ENCODE results near the gene THOC2. TPM values are rescaled to one million over a fixed set of nuclear protein-coding genes. Genes with fewer than 3 reads are reported as not detected.
"Not testable (repeated sequence)": the region's sequence is repeated elsewhere in the genome, so short reads cannot be mapped to it uniquely, and the experiment has no call there.

Gene THOC2
- total RNA-seq, 1 donor from 2014 or later: 101 TPM

GRCh38 chrX:123753656-123754350, 21.0 kb upstream of the THOC2 start:
- no peaks in the 10 kb centered on the region for H3K4me1 Mint-ChIP-seq (ENCODE audit: low read depth)
- H3K4me3 Mint-ChIP-seq (ENCODE audit: low read depth): no peak overlapping the region
- no peaks in the 10 kb centered on the region for H3K36me3 Mint-ChIP-seq (ENCODE audit: low read depth)
- H3K27me3 Mint-ChIP-seq (ENCODE audit: low read depth): peaks cover 2% of the 10 kb centered on the region
- H3K27ac Mint-ChIP-seq: no peak overlapping the region
- H3K9me3 Mint-ChIP-seq: no peaks in the 10 kb centered on the region
- DNase-seq (ENCODE audit: low spot score): no peak
- intact Hi-C loops (cut with micrococcal nuclease): no loop called here

GRCh38 chrX:123749643-123750042, 16.8 kb upstream of the THOC2 start:
- H3K27ac Mint-ChIP-seq: no peak overlapping the region
- intact Hi-C loops (cut with micrococcal nuclease): no loop called here
- H3K27me3 Mint-ChIP-seq (ENCODE audit: low read depth): no peaks in the 10 kb centered on the region
- H3K4me1 Mint-ChIP-seq (ENCODE audit: low read depth): no peaks in the 10 kb centered on the region
- no peaks in the 10 kb centered on the region for H3K9me3 Mint-ChIP-seq
- DNase-seq (ENCODE audit: low spot score): no peak
- no peaks in the 10 kb centered on the region for H3K36me3 Mint-ChIP-seq (ENCODE audit: low read depth)
- no peak overlapping the region for H3K4me3 Mint-ChIP-seq (ENCODE audit: low read depth)

GRCh38 chrX:123745511-123745910, 12.7 kb upstream of the THOC2 start:
- H3K4me3 Mint-ChIP-seq (ENCODE audit: low read depth): no peak overlapping the region
- no peaks in the 10 kb centered on the region for H3K27me3 Mint-ChIP-seq (ENCODE audit: low read depth)
- DNase-seq (ENCODE audit: low spot score): no peak
- no peaks in the 10 kb centered on the region for H3K36me3 Mint-ChIP-seq (ENCODE audit: low read depth)
- intact Hi-C loops (cut with micrococcal nuclease): no loop called here
- H3K4me1 Mint-ChIP-seq (ENCODE audit: low read depth): peaks cover 2% of the 10 kb centered on the region
- H3K9me3 Mint-ChIP-seq: no peaks in the 10 kb centered on the region
- no peak overlapping the region for H3K27ac Mint-ChIP-seq

- no peaks in the 10 kb centered on the region for H3K36me3 Mint-ChIP-seq (ENCODE audit: low read depth)
- H3K27me3 Mint-ChIP-seq (ENCODE audit: low read depth): peaks cover 1% of the 10 kb centered on the region
- no peak overlapping the region for H3K27ac Mint-ChIP-seq
- H3K4me1 Mint-ChIP-seq (ENCODE audit: low read depth): peaks cover 2% of the 10 kb centered on the region
- no peaks in the 10 kb centered on the region for H3K9me3 Mint-ChIP-seq
- DNase-seq (ENCODE audit: low spot score): no peak
- intact Hi-C loops (cut with micrococcal nuclease): no loop called here
- H3K4me3 Mint-ChIP-seq (ENCODE audit: low read depth): no peak overlapping the region
Measured at GRCh38 chrX:123743312-123743711, 10.5 kb upstream of the THOC2 start.

GRCh38 chrX:123742440-123742839, 9.6 kb upstream of the THOC2 start:
- no peaks in the 10 kb centered on the region for H3K36me3 Mint-ChIP-seq (ENCODE audit: low read depth)
- peaks cover 2% of the 10 kb centered on the region for H3K4me1 Mint-ChIP-seq (ENCODE audit: low read depth)
- intact Hi-C loops (cut with micrococcal nuclease): no loop called here
- no peak for DNase-seq (ENCODE audit: low spot score)
- H3K27me3 Mint-ChIP-seq (ENCODE audit: low read depth): peaks cover 2% of the 10 kb centered on the region
- no peaks in the 10 kb centered on the region for H3K9me3 Mint-ChIP-seq
- H3K27ac Mint-ChIP-seq: no peak overlapping the region
- no peak overlapping the region for H3K4me3 Mint-ChIP-seq (ENCODE audit: low read depth)

GRCh38 chrX:123740536-123740935, 7.7 kb upstream of the THOC2 start:
- Mint-ChIP-seq H3K4me1 (ENCODE audit: low read depth) (peaks cover 2% of the 10 kb centered on the region), H3K9me3 (no peaks in the 10 kb centered on the region), H3K27ac (no peak overlapping the region), H3K36me3 (ENCODE audit: low read depth) (no peaks in the 10 kb centered on the region), H3K4me3 (ENCODE audit: low read depth) (no peak overlapping the region), H3K27me3 (ENCODE audit: low read depth) (peaks cover 2% of the 10 kb centered on the region)
- intact Hi-C loops (cut with micrococcal nuclease): no loop called here
- DNase-seq (ENCODE audit: low spot score): no peak

- Mint-ChIP-seq H3K4me3 (ENCODE audit: low read depth) (no peak overlapping the region), H3K9me3 (no peaks in the 10 kb centered on the region), H3K27ac (no peak overlapping the region), H3K27me3 (ENCODE audit: low read depth) (peaks cover 2% of the 10 kb centered on the region), H3K36me3 (ENCODE audit: low read depth) (no peaks in the 10 kb centered on the region), H3K4me1 (ENCODE audit: low read depth) (peaks cover 2% of the 10 kb centered on the region)
- intact Hi-C loops (cut with micrococcal nuclease): no loop called here
- no peak for DNase-seq (ENCODE audit: low spot score)
Measured at GRCh38 chrX:123740006-123740405, 7.2 kb upstream of the THOC2 start.

- DNase-seq (ENCODE audit: low spot score): no peak
- Mint-ChIP-seq H3K4me3 (ENCODE audit: low read depth) (no peak overlapping the region), H3K27ac (no peak overlapping the region), H3K36me3 (ENCODE audit: low read depth) (no peaks in the 10 kb centered on the region), H3K9me3 (no peaks in the 10 kb centered on the region), H3K4me1 (ENCODE audit: low read depth) (peaks cover 2% of the 10 kb centered on the region), H3K27me3 (ENCODE audit: low read depth) (peaks cover 2% of the 10 kb centered on the region)
- intact Hi-C loops (cut with micrococcal nuclease): no loop called here
Measured at GRCh38 chrX:123739474-123739873, 6.6 kb upstream of the THOC2 start.

GRCh38 chrX:123738378-123738940, 5.6 kb upstream of the THOC2 start:
- peaks cover 2% of the 10 kb centered on the region for H3K4me1 Mint-ChIP-seq (ENCODE audit: low read depth)
- no peaks in the 10 kb centered on the region for H3K9me3 Mint-ChIP-seq
- intact Hi-C loops (cut with micrococcal nuclease): no loop called here
- no peaks in the 10 kb centered on the region for H3K36me3 Mint-ChIP-seq (ENCODE audit: low read depth)
- no peak overlapping the region for H3K4me3 Mint-ChIP-seq (ENCODE audit: low read depth)
- DNase-seq (ENCODE audit: low spot score): no peak
- H3K27me3 Mint-ChIP-seq (ENCODE audit: low read depth): peaks cover 2% of the 10 kb centered on the region
- H3K27ac Mint-ChIP-seq: no peak overlapping the region

- intact Hi-C loops (cut with micrococcal nuclease): no loop called here
- no peaks in the 10 kb centered on the region for H3K9me3 Mint-ChIP-seq
- H3K4me3 Mint-ChIP-seq (ENCODE audit: low read depth): no peak overlapping the region
- no peak for DNase-seq (ENCODE audit: low spot score)
- H3K27me3 Mint-ChIP-seq (ENCODE audit: low read depth): peaks cover 2% of the 10 kb centered on the region
- no peak overlapping the region for H3K27ac Mint-ChIP-seq
- H3K36me3 Mint-ChIP-seq (ENCODE audit: low read depth): peaks cover 5% of the 10 kb centered on the region
- peaks cover 2% of the 10 kb centered on the region for H3K4me1 Mint-ChIP-seq (ENCODE audit: low read depth)
Measured at GRCh38 chrX:123736333-123736921, 3.6 kb upstream of the THOC2 start.

- DNase-seq (ENCODE audit: low spot score); H3K4me3 Mint-ChIP-seq (ENCODE audit: low read depth); H3K4me1 Mint-ChIP-seq (ENCODE audit: low read depth); intact Hi-C loops (cut with micrococcal nuclease); H3K9me3 Mint-ChIP-seq; H3K27ac Mint-ChIP-seq; H3K27me3 Mint-ChIP-seq (ENCODE audit: low read depth): not testable (repeated sequence)
- H3K36me3 Mint-ChIP-seq (ENCODE audit: low read depth): peaks cover 13% of the 10 kb centered on the region
Measured at GRCh38 chrX:123735137-123735536, 2.3 kb upstream of the THOC2 start.

GRCh38 chrX:123734079-123734478, 1.2 kb upstream of the THOC2 start:
- DNase-seq (ENCODE audit: low spot score); intact Hi-C loops (cut with micrococcal nuclease); H3K27ac Mint-ChIP-seq; H3K4me3 Mint-ChIP-seq (ENCODE audit: low read depth); H3K27me3 Mint-ChIP-seq (ENCODE audit: low read depth); H3K9me3 Mint-ChIP-seq: not testable (repeated sequence)
- peaks cover 16% of the 10 kb centered on the region for H3K36me3 Mint-ChIP-seq (ENCODE audit: low read depth)
- H3K4me1 Mint-ChIP-seq (ENCODE audit: low read depth): peaks cover 14% of the 10 kb centered on the region

- peak overlapping the region; percentile 96 for H3K4me3 Mint-ChIP-seq (ENCODE audit: low read depth)
- H3K27me3 Mint-ChIP-seq (ENCODE audit: low read depth): no peaks in the 10 kb centered on the region
- peak; percentile 9 for DNase-seq (ENCODE audit: low spot score)
- H3K9me3 Mint-ChIP-seq: no peaks in the 10 kb centered on the region
- H3K27ac Mint-ChIP-seq: peak overlapping the region; percentile 89
- H3K36me3 Mint-ChIP-seq (ENCODE audit: low read depth): peaks cover 19% of the 10 kb centered on the region
- peaks cover 22% of the 10 kb centered on the region for H3K4me1 Mint-ChIP-seq (ENCODE audit: low read depth)
- intact Hi-C loops (cut with micrococcal nuclease): no loop called here
Measured at GRCh38 chrX:123731987-123732669, 724 bp downstream of the THOC2 start.

Measured in activated T-helper 2 cell treated with anti-CD3 and anti-CD28 coated beads, Interferon-gamma antibody, Interleukin-2, Interleukin-4, amounts not matched to agents 10 μg/mL and 5 μg/mL and 100 μg/mL, durations not matched to agents 14 hours and 24 hours and 36 hours (primary cell).